ENCODE results near the gene RTP2. TPM values are rescaled to one million over a fixed set of nuclear protein-coding genes. Genes with fewer than 3 reads are reported as not detected.
A peak's percentile ranks its signal among the peaks of the same experiment; 100 is the strongest.

RTP2 gene
- total and polyA plus RNA-seq, 9 of the 15 experiments (the other 6 are each of a cell fraction or from before 2014, with no cell fraction given): not detected

GRCh38 chr3:187745201-187746058 is 43.1 kb upstream of the RTP2 start, which contains the start of gene BCL6 (continued):
- TF ChIP-seq SP2 (IDR thresholded peaks at IDR 0.05; ENCODE audit: extremely low read depth, low read depth, low read length, poor library complexity, severe bottlenecking): peak; percentile 4
- TF ChIP-seq MEF2D (tag; conservative IDR thresholded peaks at IDR 0.05; ENCODE audit: low read depth): peak; percentile 70; the same call in 1 of the 2 replicates
- TF ChIP-seq ZNF57 (CRISPR knock-in tag; IDR thresholded peaks at IDR 0.05): no peak
- TF ChIP-seq ZNF609 (CRISPR knock-in tag; IDR thresholded peaks at IDR 0.05; ENCODE audit: borderline replicate concordance): no peak
- TF ChIP-seq CBX5 (IDR thresholded peaks at IDR 0.05; ENCODE audit: borderline replicate concordance, low read depth): no peak
- peak; percentile 88 for TF ChIP-seq TAF9B (IDR thresholded peaks at IDR 0.05; ENCODE audit: partially characterized antibody)
- TF ChIP-seq PPARD (CRISPR knock-in tag; IDR thresholded peaks at IDR 0.05): no peak
- TF ChIP-seq KAT8 (IDR thresholded peaks at IDR 0.05; ENCODE audit: low read depth): no peak
- TF ChIP-seq, protein P1, sequence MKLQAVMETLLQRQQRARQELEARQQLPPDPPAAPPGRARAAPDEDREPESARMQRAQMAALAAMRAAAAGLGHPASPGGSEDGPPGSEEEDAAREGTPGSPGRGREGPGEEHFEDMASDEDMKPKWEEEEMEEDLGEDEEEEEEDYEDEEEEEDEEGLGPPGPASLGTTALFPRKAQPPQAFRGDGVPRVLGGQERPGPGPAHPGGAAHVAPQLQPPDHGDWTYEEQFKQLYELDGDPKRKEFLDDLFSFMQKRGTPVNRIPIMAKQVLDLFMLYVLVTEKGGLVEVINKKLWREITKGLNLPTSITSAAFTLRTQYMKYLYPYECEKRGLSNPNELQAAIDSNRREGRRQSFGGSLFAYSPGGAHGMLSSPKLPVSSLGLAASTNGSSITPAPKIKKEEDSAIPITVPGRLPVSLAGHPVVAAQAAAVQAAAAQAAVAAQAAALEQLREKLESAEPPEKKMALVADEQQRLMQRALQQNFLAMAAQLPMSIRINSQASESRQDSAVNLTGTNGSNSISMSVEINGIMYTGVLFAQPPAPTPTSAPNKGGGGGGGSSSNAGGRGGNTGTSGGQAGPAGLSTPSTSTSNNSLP (IDR thresholded peaks at IDR 0.05; ENCODE audit: borderline replicate concordance, low read depth, low read length): no peak
- TF ChIP-seq SOX6 (IDR thresholded peaks at IDR 0.05): peak; percentile 45; the same call in 1 of the 2 replicates
- TF ChIP-seq CREB1 (IDR thresholded peaks at IDR 0.05): peak; percentile 87; the same call in 1 of the 2 replicates
- peak; percentile 89 for TF ChIP-seq CREB1 (CRISPR knock-in tag; IDR thresholded peaks at IDR 0.05)
- no peak for TF ChIP-seq MEIS2 (IDR thresholded peaks at IDR 0.05; ENCODE audit: partially characterized antibody)
- peak; percentile 69 for TF ChIP-seq ZFX (CRISPR knock-in tag; IDR thresholded peaks at IDR 0.05)
- TF ChIP-seq GTF2B (IDR thresholded peaks at IDR 0.05; ENCODE audit: extremely low read depth, insufficient read length): peak; percentile 78
- peak; percentile 79 for TF ChIP-seq EP400 (IDR thresholded peaks at IDR 0.05)
- no peak for TF ChIP-seq SIRT6 (IDR thresholded peaks at IDR 0.05; ENCODE audit: low read depth, low read length)
- peak; percentile 77 for TF ChIP-seq TFE3 (CRISPR knock-in tag; IDR thresholded peaks at IDR 0.05)
- no peak for TF ChIP-seq NFATC3 (IDR thresholded peaks at IDR 0.05)

Measured in K562 (cell line).